AG09319 (cell line): ENCODE results near the gene ACADSB.
A peak's percentile ranks its signal among the peaks of the same experiment; 100 is the strongest.

Source experiments
- DNase-seq: peaks from one replicate; pipeline ENCODE4 v3.0.0-alpha.2; 2010; ENCODE audit warnings: low read depth; ENCODE audit errors: extremely low read depth
- TF ChIP-seq, protein P1 (sequence below): IDR thresholded peaks from 2 replicates; pipeline ENCODE4 v1.5.1; 2011; ENCODE audit warnings: low read depth, mild to moderate bottlenecking, inconsistent platforms, low read length, moderate library complexity

The ACADSB gene

DNA sequence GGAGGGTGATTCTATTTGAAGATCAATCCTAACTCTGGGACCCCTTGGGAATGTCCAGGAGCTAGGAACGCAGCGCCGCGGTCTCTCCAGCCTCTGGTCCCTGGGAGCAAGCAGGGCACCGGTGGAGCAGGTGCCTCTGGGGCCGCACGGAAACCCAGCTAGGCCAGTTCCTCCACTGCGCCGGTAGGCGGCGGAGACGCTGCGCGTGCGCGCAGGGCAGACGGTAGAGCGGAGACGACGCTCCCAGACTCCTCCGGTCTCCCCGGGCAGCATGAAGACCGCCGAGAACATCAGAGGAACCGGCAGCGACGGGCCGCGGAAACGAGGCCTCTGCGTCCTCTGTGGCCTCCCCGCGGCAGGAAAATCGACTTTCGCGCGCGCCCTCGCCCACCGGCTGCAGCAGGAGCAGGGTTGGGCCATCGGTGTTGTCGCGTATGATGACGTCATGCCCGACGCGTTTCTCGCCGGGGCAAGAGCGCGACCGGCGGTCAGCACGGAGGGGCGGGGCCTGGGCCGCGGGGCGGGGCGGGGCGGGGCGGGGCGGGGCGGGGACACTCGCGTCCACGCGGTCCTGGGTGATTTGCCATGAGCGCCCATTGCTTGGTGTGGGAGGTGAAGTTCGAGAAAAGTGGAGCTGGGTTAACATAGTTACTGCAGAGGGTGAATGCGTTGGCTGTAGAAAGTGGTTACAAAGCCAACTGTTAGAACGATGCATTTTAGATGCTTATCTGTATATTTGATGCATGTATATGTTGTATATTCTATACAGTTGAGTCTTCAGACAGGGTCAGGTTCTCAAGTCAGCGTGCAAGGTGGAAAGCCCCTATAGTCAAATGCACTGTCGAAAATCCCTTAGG, 28.4 kb upstream of the ACADSB start, which contains the start of gene PSTK:
PSTK (plus strand) TSS at position 193 of the 857 bp plus-strand sequence; CDS start at position 272, 79 bp downstream.
- peak; percentile 75 for DNase-seq
- TF ChIP-seq, protein P1, sequence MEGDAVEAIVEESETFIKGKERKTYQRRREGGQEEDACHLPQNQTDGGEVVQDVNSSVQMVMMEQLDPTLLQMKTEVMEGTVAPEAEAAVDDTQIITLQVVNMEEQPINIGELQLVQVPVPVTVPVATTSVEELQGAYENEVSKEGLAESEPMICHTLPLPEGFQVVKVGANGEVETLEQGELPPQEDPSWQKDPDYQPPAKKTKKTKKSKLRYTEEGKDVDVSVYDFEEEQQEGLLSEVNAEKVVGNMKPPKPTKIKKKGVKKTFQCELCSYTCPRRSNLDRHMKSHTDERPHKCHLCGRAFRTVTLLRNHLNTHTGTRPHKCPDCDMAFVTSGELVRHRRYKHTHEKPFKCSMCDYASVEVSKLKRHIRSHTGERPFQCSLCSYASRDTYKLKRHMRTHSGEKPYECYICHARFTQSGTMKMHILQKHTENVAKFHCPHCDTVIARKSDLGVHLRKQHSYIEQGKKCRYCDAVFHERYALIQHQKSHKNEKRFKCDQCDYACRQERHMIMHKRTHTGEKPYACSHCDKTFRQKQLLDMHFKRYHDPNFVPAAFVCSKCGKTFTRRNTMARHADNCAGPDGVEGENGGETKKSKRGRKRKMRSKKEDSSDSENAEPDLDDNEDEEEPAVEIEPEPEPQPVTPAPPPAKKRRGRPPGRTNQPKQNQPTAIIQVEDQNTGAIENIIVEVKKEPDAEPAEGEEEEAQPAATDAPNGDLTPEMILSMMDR = peak; percentile 93

DNA sequence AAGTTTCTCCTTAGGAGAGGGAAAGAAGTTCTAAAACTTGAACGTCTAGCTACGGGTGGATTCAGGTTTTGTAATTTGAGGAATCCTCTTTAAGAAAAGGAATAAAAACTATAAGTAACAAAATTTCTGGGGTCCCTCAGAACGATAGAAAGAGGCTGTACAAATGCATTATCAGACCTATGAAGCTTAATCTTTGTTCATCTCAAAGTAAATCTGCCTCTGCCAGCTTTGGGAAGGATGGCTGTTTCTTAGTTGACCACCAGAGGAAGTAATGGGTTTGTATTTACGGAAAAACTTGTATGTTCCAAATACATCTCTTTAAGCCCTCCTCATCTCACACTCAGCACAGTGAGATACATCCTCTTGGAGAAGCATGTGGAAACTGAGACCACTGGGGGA, 27.7 kb upstream of the ACADSB start:
- DNase-seq = peak; percentile 12
- TF ChIP-seq, protein P1 = peak; percentile 57

DNA sequence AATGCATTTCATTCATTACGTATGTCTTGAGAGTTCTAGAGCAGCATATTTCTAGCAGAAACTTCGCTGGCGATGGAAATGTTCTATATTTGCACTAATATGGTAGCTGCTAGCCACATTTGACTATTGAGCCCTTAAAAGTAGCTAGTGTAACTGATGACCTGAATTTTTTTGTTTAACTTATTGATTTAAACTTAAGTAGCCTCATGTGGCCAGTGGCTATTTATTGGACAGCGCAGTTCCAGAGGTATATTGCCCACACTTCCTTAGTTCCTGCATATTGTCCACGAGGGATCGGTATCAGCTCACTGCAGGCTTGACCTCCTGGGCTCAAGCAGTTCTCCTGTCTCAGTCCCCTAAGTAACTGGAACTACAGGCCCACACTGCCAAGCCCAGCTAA, 24.9 kb upstream of the ACADSB start:
- no peak for DNase-seq
- TF ChIP-seq, protein P1 = no peak

DNA sequence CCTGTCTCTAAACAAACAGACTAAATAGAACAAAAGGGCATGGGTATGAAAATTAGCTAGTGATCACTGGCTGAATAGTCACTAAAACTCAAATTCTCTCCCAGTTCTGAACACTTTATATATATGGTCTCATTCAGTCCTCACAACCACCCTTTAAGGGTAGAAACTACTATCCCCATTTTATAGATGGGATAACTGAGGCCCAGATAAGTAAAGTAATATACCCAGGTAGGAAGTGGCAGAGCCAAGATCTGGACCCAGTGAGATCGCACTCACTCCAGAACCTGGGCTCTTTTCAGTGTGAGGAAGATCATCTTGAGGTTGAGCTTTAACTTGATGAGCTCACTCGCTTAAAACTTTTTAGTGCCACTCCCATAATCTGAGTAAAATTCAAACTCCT, 24.1 kb upstream of the ACADSB start:
- no peak for DNase-seq
- TF ChIP-seq, protein P1 = no peak

DNA sequence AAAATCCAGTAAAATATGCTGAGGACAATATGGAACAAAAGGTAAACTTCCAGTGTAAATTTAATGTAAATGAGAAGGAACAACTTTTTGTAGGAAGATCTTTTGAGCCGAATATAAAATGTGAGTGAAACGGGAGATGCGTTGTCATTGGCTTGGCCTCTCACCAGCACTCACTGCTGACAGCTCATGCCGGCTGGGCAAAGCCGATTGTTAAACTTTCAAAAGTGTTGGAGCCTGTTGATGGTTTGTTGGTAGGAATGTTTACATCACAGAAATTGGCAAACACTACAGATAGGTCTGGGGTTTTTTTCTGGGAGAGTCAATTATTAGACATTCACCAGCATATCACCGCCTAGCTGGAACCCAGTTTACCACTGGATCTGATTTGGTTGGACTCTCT, 22.5 kb upstream of the ACADSB start:
- TF ChIP-seq, protein P1 = no peak
- DNase-seq = no peak

DNA sequence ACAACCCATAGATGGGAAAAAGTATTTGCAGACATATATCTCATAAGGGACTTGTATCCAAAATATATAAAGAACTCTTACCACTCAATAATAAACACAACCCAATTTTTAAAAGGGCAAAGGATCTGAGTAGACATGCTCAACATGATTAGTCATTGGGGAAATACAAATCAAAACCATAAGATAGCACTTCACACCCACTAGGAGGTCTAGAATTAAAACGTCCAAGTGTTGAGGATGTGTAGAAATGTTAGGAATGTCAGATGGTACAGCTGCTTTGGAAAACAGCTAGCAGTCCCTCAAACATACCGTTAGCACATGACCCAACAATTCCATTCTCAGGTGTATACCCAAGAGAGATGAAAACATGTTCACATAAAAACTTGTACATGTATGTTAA, 20.3 kb upstream of the ACADSB start:
- no peak for DNase-seq
- TF ChIP-seq, protein P1 = no peak

DNA sequence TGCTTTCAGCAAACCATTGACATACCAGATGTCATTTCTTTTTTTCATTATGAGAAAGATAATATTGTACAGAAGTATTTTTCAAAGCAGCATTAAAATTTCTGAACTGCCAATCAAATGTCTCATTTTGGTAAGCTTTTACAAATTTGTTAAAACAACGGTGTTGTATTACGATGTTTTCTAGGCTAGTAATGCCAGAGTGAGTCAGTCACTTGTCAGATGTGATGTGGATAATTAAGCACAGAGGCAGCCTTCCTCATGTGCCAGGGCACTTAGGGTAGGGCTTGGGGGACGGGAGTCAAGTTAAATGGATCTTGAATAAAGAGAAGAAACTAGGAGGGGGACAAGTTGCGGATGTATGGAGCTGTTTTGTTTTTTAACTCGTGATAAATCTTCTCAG, 18.5 kb upstream of the ACADSB start:
- DNase-seq = no peak
- TF ChIP-seq, protein P1 = no peak
